GM10248 (cell line): ENCODE data around the gene CLCNKA.

Experiments
- CTCF ChIA-PET: fragments of 300-600 bp; sonication (Branson Sonifier 250); formaldehyde crosslinking; extraction: SDS; loops from one replicate; lab custom pipeline; 2021; ENCODE audit warnings: antibody characterized with exemption; lab: Yijun Ruan, JAX
- POLR2A ChIA-PET: fragments of 350-650 bp; sonication (Branson Sonifier 250); formaldehyde crosslinking; extraction: SDS; loops from one replicate; lab custom pipeline; 2020; ENCODE audit warnings: antibody characterized with exemption; lab: Yijun Ruan, JAX
- DNase-seq: peaks from one replicate; pipeline ENCODE4 v3.0.0; 2012; ENCODE audit errors: extremely low spot score
- CTCF ChIP-seq: IDR thresholded peaks from 2 replicates; pipeline ENCODE4 v1.5.1; 2012; ENCODE audit warnings: mild to moderate bottlenecking, low read depth; ENCODE audit errors: extremely low read depth, missing control alignments, control extremely low read depth

The CLCNKA gene

GRCh38 chr1:16007671-16008341 is 14.0 kb upstream of the CLCNKA start:
- ChIA-PET CTCF (interaction anchor here (0.9 to 5.8 kb wide), 22 partner anchors 9 to 216 kb away, joined by 3 to 40 read pairs (median 4); partner anchors contain the start of gene CLCNKA), POLR2A (interaction anchor here (0.7 kb wide), 1 partner anchor 7 kb away, joined by 3 read pairs; no protein-coding TSS in a partner anchor)
- no peak for TF ChIP-seq CTCF

GRCh38 chr1:16009030-16009460 is 12.8 kb upstream of the CLCNKA start:
- peak; percentile 71 for DNase-seq
- POLR2A ChIA-PET = no interaction called here
- TF ChIP-seq CTCF = peak; percentile 94
- CTCF ChIA-PET = interaction anchor here (0.6 to 5.8 kb wide), 22 partner anchors 9 to 217 kb away, joined by 3 to 40 read pairs (median 6); partner anchors contain the start of genes CLCNKB, HSPB7 and ZBTB17

More at GRCh38 chr1:16007671-16008341, 14.0 kb upstream of the CLCNKA start:
- DNase-seq = no peak

GRCh38 chr1:16009678-16010077 is 12.2 kb upstream of the CLCNKA start:
- CTCF ChIA-PET = interaction anchor here (0.6 to 5.8 kb wide), 21 partner anchors 9 to 218 kb away, joined by 3 to 40 read pairs (median 5); partner anchors contain the start of genes CLCNKB, HSPB7 and ZBTB17
- POLR2A ChIA-PET = no interaction called here
- TF ChIP-seq CTCF = no peak
- DNase-seq = no peak

GRCh38 chr1:16010837-16011236 is 11.0 kb upstream of the CLCNKA start:
- no peak for DNase-seq
- CTCF ChIA-PET = interaction anchor here (0.9 to 5.8 kb wide), 13 partner anchors 10 to 219 kb away, joined by 3 to 40 read pairs (median 6); partner anchors contain the start of gene ZBTB17
- POLR2A ChIA-PET = no interaction called here
- TF ChIP-seq CTCF = no peak

- TF ChIP-seq CTCF = no peak
- ChIA-PET CTCF (interaction anchor here (1.0 to 5.8 kb wide), 5 partner anchors 9 to 176 kb away, joined by 3 to 40 read pairs (median 4); no protein-coding TSS in a partner anchor), POLR2A (no interaction called here)
- DNase-seq = no peak
Measured at GRCh38 chr1:16011936-16012589, 9.8 kb upstream of the CLCNKA start.

GRCh38 chr1:16012590-16013219 is 9.1 kb upstream of the CLCNKA start:
- CTCF ChIA-PET = interaction anchor here (1.0 to 5.8 kb wide), 5 partner anchors 8 to 163 kb away, joined by 3 to 40 read pairs (median 5); no protein-coding TSS in a partner anchor
- TF ChIP-seq CTCF = no peak
- peak; percentile 71 for DNase-seq
- POLR2A ChIA-PET = no interaction called here
